Measurements from ENCODE around the gene CFAP46. TPM values are rescaled to one million over a fixed set of nuclear protein-coding genes. Genes with fewer than 3 reads are reported as not detected.

The CFAP46 gene
- total RNA-seq (under 1 TPM in 1 of 2 experiments, not detected in 1; 0.09 TPM), polyA plus RNA-seq (not detected)

GRCh38 chr10:132942101-132943057, at the start of gene CFAP46:
TSS of gene CFAP46 (minus strand) at chr10:132942570. CDS start at chr10:132942484, 86 bp downstream.
- ChIA-PET POLR2A (no interaction called here), CTCF (no interaction called here)
- no peak within 1 kb of the TSS for H3K4me3 ChIP-seq (ENCODE audit: low read length)
- H3K4me1 ChIP-seq (ENCODE audit: insufficient read depth, low read length): no peaks in the 10 kb centered on the region
- Mint-ChIP-seq H3K36me3 (no peaks in the 10 kb centered on the region), H3K4me1 (peaks cover 0 to 19% (median 2%) of the 10 kb centered on the region in 3 donors), H3K9me3 (no peaks in the 10 kb centered on the region), H3K27ac (no peak within 1 kb of the TSS), H3K27me3 (peaks cover 32 to 54% of the 10 kb centered on the region in 2 donors), H3K4me3 (peak within 1 kb of the TSS in 6 of 7 donors; percentile 58 to 77 (median 68))
- no peaks in the 10 kb centered on the region for H3K9me3 ChIP-seq (ENCODE audit: low read length)
- H3K27ac ChIP-seq (ENCODE audit: low read depth, low read length): no peak within 1 kb of the TSS
- DNase-seq: no peak
- H3K36me3 ChIP-seq (ENCODE audit: insufficient read depth, low read length): no peaks in the 10 kb centered on the region
- no peaks in the 10 kb centered on the region for H3K27me3 ChIP-seq (ENCODE audit: insufficient read depth, low read length, poor library complexity, severe bottlenecking)

GRCh38 chr10:132991706-132992432, 49.5 kb upstream of the CFAP46 start:
- no peaks in the 10 kb centered on the region for H3K27me3 ChIP-seq (ENCODE audit: insufficient read depth, low read length, poor library complexity, severe bottlenecking)
- POLR2A ChIA-PET: no interaction called here
- Mint-ChIP-seq H3K4me1 (no peaks in the 10 kb centered on the region), H3K27ac (no peak overlapping the region), H3K9me3 (peaks cover 0 to 1% (median 0%) of the 10 kb centered on the region in 5 donors), H3K36me3 (no peaks in the 10 kb centered on the region), H3K27me3 (peaks cover 0 to 3% of the 10 kb centered on the region in 2 donors), H3K4me3 (no peak overlapping the region)
- H3K27ac ChIP-seq (ENCODE audit: low read depth, low read length): no peak overlapping the region
- H3K4me3 ChIP-seq (ENCODE audit: low read length): no peak overlapping the region
- DNase-seq: no peak
- H3K9me3 ChIP-seq (ENCODE audit: low read length): no peaks in the 10 kb centered on the region
- H3K36me3 ChIP-seq (ENCODE audit: insufficient read depth, low read length): no peaks in the 10 kb centered on the region
- CTCF ChIA-PET: no interaction called here
- H3K4me1 ChIP-seq (ENCODE audit: insufficient read depth, low read length): no peaks in the 10 kb centered on the region

- Mint-ChIP-seq H3K4me3 (no peak overlapping the region), H3K27me3 (peaks cover 0 to 3% of the 10 kb centered on the region in 2 donors), H3K4me1 (no peaks in the 10 kb centered on the region), H3K27ac (no peak overlapping the region), H3K9me3 (peaks cover 0 to 1% (median 0%) of the 10 kb centered on the region in 5 donors), H3K36me3 (no peaks in the 10 kb centered on the region)
- DNase-seq: peak in 1 of 5 donors; percentile 41
- POLR2A ChIA-PET: no interaction called here
- no peak overlapping the region for H3K4me3 ChIP-seq (ENCODE audit: low read length)
- H3K27me3 ChIP-seq (ENCODE audit: insufficient read depth, low read length, poor library complexity, severe bottlenecking): no peaks in the 10 kb centered on the region
- H3K27ac ChIP-seq (ENCODE audit: low read depth, low read length): no peak overlapping the region
- no peaks in the 10 kb centered on the region for H3K4me1 ChIP-seq (ENCODE audit: insufficient read depth, low read length)
- CTCF ChIA-PET: no interaction called here
- H3K9me3 ChIP-seq (ENCODE audit: low read length): no peaks in the 10 kb centered on the region
- H3K36me3 ChIP-seq (ENCODE audit: insufficient read depth, low read length): no peaks in the 10 kb centered on the region
Observed at GRCh38 chr10:132990684-132991545, 48.5 kb upstream of the CFAP46 start.

GRCh38 chr10:132989476-132990415, 47.4 kb upstream of the CFAP46 start:
- no peak overlapping the region for H3K27ac ChIP-seq (ENCODE audit: low read depth, low read length)
- DNase-seq: peak in 1 of 5 donors; percentile 26
- no peaks in the 10 kb centered on the region for H3K4me1 ChIP-seq (ENCODE audit: insufficient read depth, low read length)
- no peak overlapping the region for H3K27ac Mint-ChIP-seq
- peaks cover 0 to 3% of the 10 kb centered on the region in 2 donors for H3K27me3 Mint-ChIP-seq
- H3K4me3 Mint-ChIP-seq: no peak overlapping the region
- no peaks in the 10 kb centered on the region for H3K27me3 ChIP-seq (ENCODE audit: insufficient read depth, low read length, poor library complexity, severe bottlenecking)
- no peaks in the 10 kb centered on the region for H3K9me3 ChIP-seq (ENCODE audit: low read length)
- no peaks in the 10 kb centered on the region for H3K4me1 Mint-ChIP-seq
- ChIA-PET POLR2A (no interaction called here), CTCF (no interaction called here)
- no peak overlapping the region for H3K4me3 ChIP-seq (ENCODE audit: low read length)
- H3K36me3 ChIP-seq (ENCODE audit: insufficient read depth, low read length): no peaks in the 10 kb centered on the region
- H3K36me3 Mint-ChIP-seq: no peaks in the 10 kb centered on the region
- peaks cover 0 to 1% (median 0%) of the 10 kb centered on the region in 5 donors for H3K9me3 Mint-ChIP-seq

- DNase-seq: no peak
- Histone ChIP-seq H3K27ac (ENCODE audit: low read depth, low read length) (no peak overlapping the region), H3K4me3 (ENCODE audit: low read length) (no peak overlapping the region), H3K27me3 (ENCODE audit: insufficient read depth, low read length, poor library complexity, severe bottlenecking) (no peaks in the 10 kb centered on the region), H3K4me1 (ENCODE audit: insufficient read depth, low read length) (no peaks in the 10 kb centered on the region), H3K9me3 (ENCODE audit: low read length) (no peaks in the 10 kb centered on the region), H3K36me3 (ENCODE audit: insufficient read depth, low read length) (no peaks in the 10 kb centered on the region)
- CTCF ChIA-PET: no interaction called here
- peaks cover 0 to 1% (median 0%) of the 10 kb centered on the region in 5 donors for H3K9me3 Mint-ChIP-seq
- no peaks in the 10 kb centered on the region for H3K4me1 Mint-ChIP-seq
- POLR2A ChIA-PET: no interaction called here
- H3K4me3 Mint-ChIP-seq: no peak overlapping the region
- H3K27me3 Mint-ChIP-seq: peaks cover 0 to 3% of the 10 kb centered on the region in 2 donors
- H3K27ac Mint-ChIP-seq: no peak overlapping the region
- H3K36me3 Mint-ChIP-seq: no peaks in the 10 kb centered on the region
Observed at GRCh38 chr10:132988988-132989387, 46.6 kb upstream of the CFAP46 start.

GRCh38 chr10:132987671-132988571, 45.6 kb upstream of the CFAP46 start:
- CTCF ChIA-PET: no interaction called here
- Histone ChIP-seq H3K27me3 (ENCODE audit: insufficient read depth, low read length, poor library complexity, severe bottlenecking) (no peaks in the 10 kb centered on the region), H3K4me1 (ENCODE audit: insufficient read depth, low read length) (no peaks in the 10 kb centered on the region), H3K36me3 (ENCODE audit: insufficient read depth, low read length) (no peaks in the 10 kb centered on the region), H3K4me3 (ENCODE audit: low read length) (no peak overlapping the region), H3K27ac (ENCODE audit: low read depth, low read length) (no peak overlapping the region), H3K9me3 (ENCODE audit: low read length) (no peaks in the 10 kb centered on the region)
- no peaks in the 10 kb centered on the region for H3K4me1 Mint-ChIP-seq
- no peak overlapping the region for H3K4me3 Mint-ChIP-seq
- POLR2A ChIA-PET: no interaction called here
- H3K36me3 Mint-ChIP-seq: no peaks in the 10 kb centered on the region
- DNase-seq: no peak
- H3K9me3 Mint-ChIP-seq: no peaks in the 10 kb centered on the region
- no peak overlapping the region for H3K27ac Mint-ChIP-seq
- H3K27me3 Mint-ChIP-seq: no peaks in the 10 kb centered on the region

Measured in CD8-positive, alpha-beta memory T cell (primary cell).